HG03103 (cell line): ENCODE data around the gene STK26.
"Not testable (repeated sequence)": the region's sequence is repeated elsewhere in the genome, so short reads cannot be mapped to it uniquely, and the experiment has no call there.

Source experiments
- ATAC-seq: cut with Tn5 transposase; IDR thresholded peaks from one replicate; pipeline ENCODE4 v1.9.1; 2021; ENCODE audit warnings: low read depth; ENCODE audit not compliant: unreplicated experiment

STK26 gene

GRCh38 chrX:132034648-132035047, 11.5 kb downstream of the STK26 start:
- ATAC-seq = peak; percentile 52

- ATAC-seq = no peak
Observed at GRCh38 chrX:132037479-132037993, 14.4 kb downstream of the STK26 start.

- ATAC-seq = no peak
Observed at GRCh38 chrX:132040066-132040465, 17.0 kb downstream of the STK26 start.

- no peak for ATAC-seq
Observed at GRCh38 chrX:132041015-132041414, 17.9 kb downstream of the STK26 start.

- no peak for ATAC-seq
Observed at GRCh38 chrX:132043977-132044376, 20.9 kb downstream of the STK26 start.

GRCh38 chrX:132044953-132045352, 21.9 kb downstream of the STK26 start:
- no peak for ATAC-seq

- ATAC-seq = no peak
Observed at GRCh38 chrX:132045456-132045855, 22.4 kb downstream of the STK26 start.

- no peak for ATAC-seq
Observed at GRCh38 chrX:132046533-132046932, 23.4 kb downstream of the STK26 start.

GRCh38 chrX:132051778-132052177, 28.7 kb downstream of the STK26 start:
- ATAC-seq = not testable (repeated sequence)

GRCh38 chrX:132058050-132058449, 34.9 kb downstream of the STK26 start:
- ATAC-seq = no peak

GRCh38 chrX:132058975-132059374, 35.9 kb downstream of the STK26 start:
- ATAC-seq = no peak

GRCh38 chrX:132059973-132060540, 37.0 kb downstream of the STK26 start:
- ATAC-seq = no peak

- no peak for ATAC-seq
Observed at GRCh38 chrX:132063334-132063733, 40.2 kb downstream of the STK26 start.

- no peak for ATAC-seq
Observed at GRCh38 chrX:132063862-132064261, 40.8 kb downstream of the STK26 start.

GRCh38 chrX:132068405-132068804, 45.3 kb downstream of the STK26 start:
- no peak for ATAC-seq

GRCh38 chrX:132071254-132071653, 48.2 kb downstream of the STK26 start:
- ATAC-seq = no peak

GRCh38 chrX:132077414-132077813, 54.3 kb downstream of the STK26 start:
- ATAC-seq = no peak

GRCh38 chrX:132077912-132078311, 54.8 kb downstream of the STK26 start:
- ATAC-seq = no peak

- ATAC-seq = no peak
Observed at GRCh38 chrX:132085786-132086185, 62.7 kb downstream of the STK26 start.

- no peak for ATAC-seq
Observed at GRCh38 chrX:132086672-132087071, 63.6 kb downstream of the STK26 start.

GRCh38 chrX:132088864-132089263, 65.8 kb downstream of the STK26 start:
- ATAC-seq = no peak

GRCh38 chrX:132090403-132091159, 67.5 kb downstream of the STK26 start:
- ATAC-seq = no peak
